SK-N-SH treated with all-trans-retinoic acid at 6 μM for 48 hours (cell line): Measurements from ENCODE around the gene IMP4.

Experiments
- ATAC-seq: fragments of 200-7000 bp; cut with Tn5 transposase; 3 replicates; pipeline ENCODE4 v1.9.1; 2020; ENCODE audit warnings: mild to moderate bottlenecking, moderate library complexity
- ARNTL ChIP-seq: fragments of 450-650 bp; formaldehyde crosslinking; IDR thresholded peaks from 2 replicates; pipeline ENCODE4 v1.5.0; 2020; ENCODE audit warnings: low read depth, mild to moderate bottlenecking, moderate library complexity, borderline replicate concordance
- BACH2 ChIP-seq: fragments of 250-450 bp; sonication (Bioruptor Pico); IDR thresholded peaks from 2 replicates; pipeline ENCODE4 v1.9.0; 2021; ENCODE audit warnings: mild to moderate bottlenecking, borderline replicate concordance
- CSDC2 ChIP-seq: fragments of 250-450 bp; sonication (Bioruptor Pico); IDR thresholded peaks from 2 replicates; pipeline ENCODE4 v1.5.0; 2020; ENCODE audit warnings: mild to moderate bottlenecking, moderate library complexity
- ESRRG ChIP-seq: fragments of 250-450 bp; sonication (Bioruptor Pico); IDR thresholded peaks from 2 replicates; pipeline ENCODE4 v1.6.1; 2021; ENCODE audit warnings: mild to moderate bottlenecking
- GLIS3 ChIP-seq: fragments of 250-450 bp; sonication (Bioruptor Pico); IDR thresholded peaks from 2 replicates; pipeline ENCODE4 v1.5.0; 2020; ENCODE audit warnings: mild to moderate bottlenecking, moderate library complexity
- ISL1 ChIP-seq: fragments of 250-450 bp; sonication (Bioruptor Pico); IDR thresholded peaks from 2 replicates; pipeline ENCODE4 v2.1.2; 2022; ENCODE audit warnings: mild to moderate bottlenecking, moderate library complexity
- OSR1 ChIP-seq: fragments of 250-450 bp; sonication (Bioruptor Pico); IDR thresholded peaks from 2 replicates; pipeline ENCODE4 v1.8.0; 2022; ENCODE audit warnings: moderate library complexity, mild to moderate bottlenecking, inconsistent platforms
- PPARA ChIP-seq: fragments of 250-450 bp; sonication (Bioruptor Pico); IDR thresholded peaks from 2 replicates; pipeline ENCODE4 v1.5.0; 2020; ENCODE audit warnings: mild to moderate bottlenecking, borderline replicate concordance
- RARB ChIP-seq: fragments of 250-450 bp; sonication (Bioruptor Pico); IDR thresholded peaks from 2 replicates; pipeline ENCODE4 v1.8.0; 2021; ENCODE audit warnings: mild to moderate bottlenecking, moderate library complexity
- SNAI2 ChIP-seq: fragments of 250-450 bp; sonication (Bioruptor Pico); IDR thresholded peaks from 2 replicates; pipeline ENCODE4 v1.5.0; 2020; ENCODE audit warnings: mild to moderate bottlenecking, moderate library complexity
- TCF4 ChIP-seq: fragments of 250-450 bp; sonication (Bioruptor Pico); IDR thresholded peaks from 2 replicates; pipeline ENCODE4 v1.8.0; 2021; ENCODE audit warnings: mild to moderate bottlenecking, moderate library complexity, borderline replicate concordance
- ZC3H10 ChIP-seq: fragments of 250-450 bp; sonication (Bioruptor Pico); IDR thresholded peaks from 2 replicates; pipeline ENCODE4 v1.5.1; 2021; ENCODE audit warnings: mild to moderate bottlenecking, moderate library complexity
- ZFP3 ChIP-seq: fragments of 250-450 bp; sonication (Bioruptor Pico); IDR thresholded peaks from 2 replicates; pipeline ENCODE4 v1.5.0; 2020; ENCODE audit warnings: mild to moderate bottlenecking, moderate library complexity
- ZFP30 ChIP-seq: fragments of 450-650 bp; formaldehyde crosslinking; IDR thresholded peaks from 2 replicates; pipeline ENCODE4 v1.5.0; 2022; ENCODE audit warnings: mild to moderate bottlenecking, moderate library complexity
- ZNF565 ChIP-seq: fragments of 450-650 bp; formaldehyde crosslinking; conservative IDR thresholded peaks from 2 replicates; pipeline ENCODE4 v1.5.0; 2020; ENCODE audit warnings: low read depth, mild to moderate bottlenecking, moderate library complexity
- ZNF70 ChIP-seq: fragments of 450-650 bp; formaldehyde crosslinking; IDR thresholded peaks from 2 replicates; pipeline ENCODE4 v1.5.0; 2020; ENCODE audit warnings: mild to moderate bottlenecking, moderate library complexity
- ZNF8 ChIP-seq: fragments of 450-650 bp; formaldehyde crosslinking; IDR thresholded peaks from 2 replicates; pipeline ENCODE4 v1.5.0; 2020; ENCODE audit warnings: mild to moderate bottlenecking, moderate library complexity
- TF ChIP-seq, protein P1 (sequence below): fragments of 250-450 bp; sonication (Bioruptor Pico); IDR thresholded peaks from 2 replicates; pipeline ENCODE4 v1.5.0; 2020; ENCODE audit warnings: mild to moderate bottlenecking, moderate library complexity
- TF ChIP-seq, protein P2 (sequence below): fragments of 250-450 bp; sonication (Bioruptor Pico); IDR thresholded peaks from 2 replicates; pipeline ENCODE4 v1.5.1; 2021; ENCODE audit warnings: mild to moderate bottlenecking, moderate library complexity
- TF ChIP-seq, protein P3 (sequence below): fragments of 250-450 bp; sonication (Bioruptor Pico); IDR thresholded peaks from 2 replicates; pipeline ENCODE4 v1.8.0; 2021; ENCODE audit warnings: low read depth, mild to moderate bottlenecking, moderate library complexity, borderline replicate concordance
- TF ChIP-seq, protein P4 (sequence below): fragments of 250-450 bp; sonication (Bioruptor Pico); IDR thresholded peaks from 2 replicates; pipeline ENCODE4 v1.8.0; 2020; ENCODE audit warnings: mild to moderate bottlenecking, moderate library complexity, borderline replicate concordance

Gene IMP4

DNA sequence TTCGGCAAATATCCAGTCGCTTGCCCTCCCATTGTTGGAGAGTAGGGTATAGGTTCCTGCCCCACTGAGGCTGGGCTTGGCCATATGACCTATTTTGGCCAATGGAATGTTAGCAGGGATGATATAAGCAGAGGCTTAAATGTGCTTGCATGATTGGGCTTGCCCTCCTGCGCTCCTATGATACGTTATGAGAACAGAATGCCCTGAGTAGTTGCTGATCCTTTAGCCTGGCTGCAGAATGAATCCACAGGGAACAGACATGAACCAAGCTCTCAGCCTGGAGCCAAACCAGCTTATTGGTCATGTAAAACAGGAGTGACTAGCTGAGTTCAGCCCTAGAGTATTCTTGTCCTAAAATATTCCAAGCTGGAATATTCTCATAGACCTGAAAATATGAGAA, 34.8 kb upstream of the IMP4 start:
- no peak for ATAC-seq
- TF ChIP-seq, protein P1, sequence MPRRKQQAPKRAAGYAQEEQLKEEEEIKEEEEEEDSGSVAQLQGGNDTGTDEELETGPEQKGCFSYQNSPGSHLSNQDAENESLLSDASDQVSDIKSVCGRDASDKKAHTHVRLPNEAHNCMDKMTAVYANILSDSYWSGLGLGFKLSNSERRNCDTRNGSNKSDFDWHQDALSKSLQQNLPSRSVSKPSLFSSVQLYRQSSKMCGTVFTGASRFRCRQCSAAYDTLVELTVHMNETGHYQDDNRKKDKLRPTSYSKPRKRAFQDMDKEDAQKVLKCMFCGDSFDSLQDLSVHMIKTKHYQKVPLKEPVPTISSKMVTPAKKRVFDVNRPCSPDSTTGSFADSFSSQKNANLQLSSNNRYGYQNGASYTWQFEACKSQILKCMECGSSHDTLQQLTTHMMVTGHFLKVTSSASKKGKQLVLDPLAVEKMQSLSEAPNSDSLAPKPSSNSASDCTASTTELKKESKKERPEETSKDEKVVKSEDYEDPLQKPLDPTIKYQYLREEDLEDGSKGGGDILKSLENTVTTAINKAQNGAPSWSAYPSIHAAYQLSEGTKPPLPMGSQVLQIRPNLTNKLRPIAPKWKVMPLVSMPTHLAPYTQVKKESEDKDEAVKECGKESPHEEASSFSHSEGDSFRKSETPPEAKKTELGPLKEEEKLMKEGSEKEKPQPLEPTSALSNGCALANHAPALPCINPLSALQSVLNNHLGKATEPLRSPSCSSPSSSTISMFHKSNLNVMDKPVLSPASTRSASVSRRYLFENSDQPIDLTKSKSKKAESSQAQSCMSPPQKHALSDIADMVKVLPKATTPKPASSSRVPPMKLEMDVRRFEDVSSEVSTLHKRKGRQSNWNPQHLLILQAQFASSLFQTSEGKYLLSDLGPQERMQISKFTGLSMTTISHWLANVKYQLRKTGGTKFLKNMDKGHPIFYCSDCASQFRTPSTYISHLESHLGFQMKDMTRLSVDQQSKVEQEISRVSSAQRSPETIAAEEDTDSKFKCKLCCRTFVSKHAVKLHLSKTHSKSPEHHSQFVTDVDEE (CRISPR knock-in tag): no peak
- TF ChIP-seq ZC3H10 (CRISPR knock-in tag) (no peak), ISL1 (CRISPR knock-in tag) (no peak), SNAI2 (CRISPR knock-in tag) (no peak), ZNF70 (CRISPR knock-in tag) (no peak), ZNF565 (CRISPR knock-in tag) (no peak), GLIS3 (CRISPR knock-in tag) (no peak), ZFP3 (CRISPR knock-in tag) (no peak), ESRRG (CRISPR knock-in tag) (no peak), ZNF8 (CRISPR knock-in tag) (no peak), ARNTL (CRISPR knock-in tag) (no peak), OSR1 (no peak), PPARA (no peak), RARB (CRISPR knock-in tag) (no peak)
- TF ChIP-seq, protein P2, sequence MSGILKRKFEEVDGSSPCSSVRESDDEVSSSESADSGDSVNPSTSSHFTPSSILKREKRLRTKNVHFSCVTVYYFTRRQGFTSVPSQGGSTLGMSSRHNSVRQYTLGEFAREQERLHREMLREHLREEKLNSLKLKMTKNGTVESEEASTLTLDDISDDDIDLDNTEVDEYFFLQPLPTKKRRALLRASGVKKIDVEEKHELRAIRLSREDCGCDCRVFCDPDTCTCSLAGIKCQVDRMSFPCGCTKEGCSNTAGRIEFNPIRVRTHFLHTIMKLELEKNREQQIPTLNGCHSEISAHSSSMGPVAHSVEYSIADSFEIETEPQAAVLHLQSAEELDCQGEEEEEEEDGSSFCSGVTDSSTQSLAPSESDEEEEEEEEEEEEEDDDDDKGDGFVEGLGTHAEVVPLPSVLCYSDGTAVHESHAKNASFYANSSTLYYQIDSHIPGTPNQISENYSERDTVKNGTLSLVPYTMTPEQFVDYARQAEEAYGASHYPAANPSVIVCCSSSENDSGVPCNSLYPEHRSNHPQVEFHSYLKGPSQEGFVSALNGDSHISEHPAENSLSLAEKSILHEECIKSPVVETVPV (CRISPR knock-in tag): no peak
- TF ChIP-seq, protein P3, sequence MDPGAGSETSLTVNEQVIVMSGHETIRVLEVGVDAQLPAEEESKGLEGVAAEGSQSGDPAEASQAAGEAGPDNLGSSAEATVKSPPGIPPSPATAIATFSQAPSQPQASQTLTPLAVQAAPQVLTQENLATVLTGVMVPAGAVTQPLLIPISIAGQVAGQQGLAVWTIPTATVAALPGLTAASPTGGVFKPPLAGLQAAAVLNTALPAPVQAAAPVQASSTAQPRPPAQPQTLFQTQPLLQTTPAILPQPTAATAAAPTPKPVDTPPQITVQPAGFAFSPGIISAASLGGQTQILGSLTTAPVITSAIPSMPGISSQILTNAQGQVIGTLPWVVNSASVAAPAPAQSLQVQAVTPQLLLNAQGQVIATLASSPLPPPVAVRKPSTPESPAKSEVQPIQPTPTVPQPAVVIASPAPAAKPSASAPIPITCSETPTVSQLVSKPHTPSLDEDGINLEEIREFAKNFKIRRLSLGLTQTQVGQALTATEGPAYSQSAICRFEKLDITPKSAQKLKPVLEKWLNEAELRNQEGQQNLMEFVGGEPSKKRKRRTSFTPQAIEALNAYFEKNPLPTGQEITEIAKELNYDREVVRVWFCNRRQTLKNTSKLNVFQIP (CRISPR knock-in tag): no peak
- TF ChIP-seq, protein P4, sequence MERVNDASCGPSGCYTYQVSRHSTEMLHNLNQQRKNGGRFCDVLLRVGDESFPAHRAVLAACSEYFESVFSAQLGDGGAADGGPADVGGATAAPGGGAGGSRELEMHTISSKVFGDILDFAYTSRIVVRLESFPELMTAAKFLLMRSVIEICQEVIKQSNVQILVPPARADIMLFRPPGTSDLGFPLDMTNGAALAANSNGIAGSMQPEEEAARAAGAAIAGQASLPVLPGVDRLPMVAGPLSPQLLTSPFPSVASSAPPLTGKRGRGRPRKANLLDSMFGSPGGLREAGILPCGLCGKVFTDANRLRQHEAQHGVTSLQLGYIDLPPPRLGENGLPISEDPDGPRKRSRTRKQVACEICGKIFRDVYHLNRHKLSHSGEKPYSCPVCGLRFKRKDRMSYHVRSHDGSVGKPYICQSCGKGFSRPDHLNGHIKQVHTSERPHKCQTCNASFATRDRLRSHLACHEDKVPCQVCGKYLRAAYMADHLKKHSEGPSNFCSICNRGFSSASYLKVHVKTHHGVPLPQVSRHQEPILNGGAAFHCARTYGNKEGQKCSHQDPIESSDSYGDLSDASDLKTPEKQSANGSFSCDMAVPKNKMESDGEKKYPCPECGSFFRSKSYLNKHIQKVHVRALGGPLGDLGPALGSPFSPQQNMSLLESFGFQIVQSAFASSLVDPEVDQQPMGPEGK (CRISPR knock-in tag): no peak

DNA sequence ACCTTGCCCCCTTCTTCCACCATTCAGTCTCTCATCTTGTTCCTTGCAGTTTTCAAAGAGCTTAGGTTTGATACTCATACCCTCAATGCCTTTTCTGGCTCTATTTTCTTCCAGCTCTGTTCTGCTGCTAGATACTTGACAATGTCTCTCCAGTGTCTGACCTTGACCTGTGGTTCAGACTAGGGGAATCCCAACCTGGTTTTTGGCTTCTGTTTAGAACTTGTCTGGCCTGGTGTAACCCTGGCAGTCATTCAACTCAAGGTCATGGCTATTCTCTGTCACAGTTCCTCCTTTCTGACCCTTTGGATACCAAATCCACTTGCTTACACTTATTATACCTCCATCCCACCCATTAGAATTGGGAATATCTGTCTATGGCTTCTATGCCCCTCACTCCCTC, 31.8 kb upstream of the IMP4 start:
- no peak for ATAC-seq
- TF ChIP-seq, protein P3 (CRISPR knock-in tag): no peak
- no peak for TF ChIP-seq ZNF565 (CRISPR knock-in tag)

DNA sequence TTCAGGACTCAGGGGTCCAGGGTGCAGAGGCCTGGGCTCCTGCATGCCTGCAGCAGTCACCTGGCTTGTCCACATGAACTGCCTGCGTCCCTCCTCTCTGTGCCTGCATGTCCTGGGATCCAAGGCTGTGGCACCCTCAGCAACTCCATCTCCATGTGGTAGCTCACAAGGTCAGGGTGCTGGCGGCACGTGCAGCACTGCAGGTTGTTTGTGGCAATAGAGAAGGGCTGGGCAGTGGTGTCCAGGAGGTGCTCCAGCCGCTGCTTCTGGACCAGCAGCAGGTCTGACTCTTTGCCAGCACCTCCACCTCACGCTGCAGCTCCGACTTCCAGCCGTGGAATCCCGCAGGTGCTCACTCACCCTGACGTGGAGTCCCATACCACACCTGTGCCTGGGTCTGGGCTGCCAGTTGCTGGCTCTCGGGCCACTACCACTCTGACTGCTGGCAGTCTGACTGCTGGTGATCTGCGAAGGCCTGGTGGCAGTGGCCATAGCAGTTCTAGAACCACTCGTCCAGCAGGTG, 28.8 kb upstream of the IMP4 start:
- ATAC-seq: no peak
- TF ChIP-seq CSDC2 (CRISPR knock-in tag) (no peak), ISL1 (CRISPR knock-in tag) (no peak), ZNF565 (CRISPR knock-in tag) (no peak), OSR1 (no peak), BACH2 (CRISPR knock-in tag) (no peak), ARNTL (CRISPR knock-in tag) (no peak), ZNF70 (CRISPR knock-in tag) (no peak), ZC3H10 (CRISPR knock-in tag) (no peak), TCF4 (CRISPR knock-in tag) (no peak), PPARA (no peak), ZFP30 (CRISPR knock-in tag) (no peak), SNAI2 (CRISPR knock-in tag) (no peak)
- TF ChIP-seq, protein P4 (CRISPR knock-in tag): no peak
- TF ChIP-seq, protein P2 (CRISPR knock-in tag): no peak
